ENCODE data around the gene KCNJ15. TPM values are rescaled to one million over a fixed set of nuclear protein-coding genes. Genes with fewer than 3 reads are reported as not detected.

The KCNJ15 gene
- total and polyA plus RNA-seq, 10 of the 15 experiments (the other 5 are each of a cell fraction or from before 2014, with no cell fraction given) = 0.05 to 2.7 (median 0.33) TPM; not detected in 6

DNA sequence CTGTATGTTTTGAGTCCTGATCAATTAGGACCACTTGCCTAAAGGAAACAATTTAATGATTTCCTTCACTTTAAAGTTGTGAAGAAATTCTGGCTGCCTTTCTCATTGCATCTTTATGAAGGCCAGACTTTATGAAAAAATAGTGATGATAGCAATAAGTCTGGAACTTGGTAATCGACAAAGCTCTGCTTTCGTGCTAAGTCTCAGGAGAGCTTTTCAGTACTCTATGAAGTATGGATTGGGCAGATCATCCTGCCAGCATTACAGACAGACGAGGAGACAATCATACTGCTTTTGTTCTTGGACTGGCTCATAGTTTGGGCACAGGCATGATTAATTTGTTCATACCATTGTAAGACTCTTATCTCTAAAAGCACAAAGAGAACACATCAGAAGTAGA is 45.5 kb upstream of the KCNJ15 start:
- TF ChIP-seq LARP7 (IDR thresholded peaks at IDR 0.05) = no peak
- no peak for TF ChIP-seq MTA3 (IDR thresholded peaks at IDR 0.05; ENCODE audit: borderline replicate concordance, low read length)
- TF ChIP-seq, protein P1, sequence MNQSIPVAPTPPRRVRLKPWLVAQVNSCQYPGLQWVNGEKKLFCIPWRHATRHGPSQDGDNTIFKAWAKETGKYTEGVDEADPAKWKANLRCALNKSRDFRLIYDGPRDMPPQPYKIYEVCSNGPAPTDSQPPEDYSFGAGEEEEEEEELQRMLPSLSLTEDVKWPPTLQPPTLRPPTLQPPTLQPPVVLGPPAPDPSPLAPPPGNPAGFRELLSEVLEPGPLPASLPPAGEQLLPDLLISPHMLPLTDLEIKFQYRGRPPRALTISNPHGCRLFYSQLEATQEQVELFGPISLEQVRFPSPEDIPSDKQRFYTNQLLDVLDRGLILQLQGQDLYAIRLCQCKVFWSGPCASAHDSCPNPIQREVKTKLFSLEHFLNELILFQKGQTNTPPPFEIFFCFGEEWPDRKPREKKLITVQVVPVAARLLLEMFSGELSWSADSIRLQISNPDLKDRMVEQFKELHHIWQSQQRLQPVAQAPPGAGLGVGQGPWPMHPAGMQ (IDR thresholded peaks at IDR 0.05; ENCODE audit: borderline replicate concordance) = no peak
- no peak for TF ChIP-seq POU2F2 (IDR thresholded peaks at IDR 0.05; ENCODE audit: borderline replicate concordance, low read depth, low read length)
- TF ChIP-seq, protein P2, sequence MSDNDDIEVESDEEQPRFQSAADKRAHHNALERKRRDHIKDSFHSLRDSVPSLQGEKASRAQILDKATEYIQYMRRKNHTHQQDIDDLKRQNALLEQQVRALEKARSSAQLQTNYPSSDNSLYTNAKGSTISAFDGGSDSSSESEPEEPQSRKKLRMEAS (IDR thresholded peaks at IDR 0.05; ENCODE audit: low read depth, low read length) = no peak
- 0% methylated on average over 3 of the region's 3 CpGs for WGBS (ENCODE audit: insufficient coverage, insufficient replicate concordance, low lambda C conversion rate, missing lambda C conversion rate)
- RAD21 ChIA-PET (ENCODE audit: unreplicated experiment) = no interaction called here
- H3K9me3 ChIP-seq (replicated peaks; ENCODE audit: control insufficient read depth, insufficient read depth, low read length) = no peaks in the 10 kb centered on the region; the same call in 2 of the 3 replicates
- no peaks in the 10 kb centered on the region for H3K36me3 ChIP-seq (ENCODE audit: control insufficient read depth in 2 of 2, insufficient read depth in 2 of 2, low read length in 1 of 2)
- no peak overlapping the region for H3K27ac ChIP-seq (ENCODE audit: control insufficient read depth, insufficient read depth)
- intact Hi-C loops (cut with micrococcal nuclease; ENCODE audit: unreplicated experiment) = no loop called here
- H3K4me3 ChIP-seq = no peak overlapping the region
- CTCF ChIA-PET = no interaction called here
- H3K4me1 ChIP-seq (ENCODE audit: control insufficient read depth, insufficient read depth, low read length) = no peaks in the 10 kb centered on the region
- H2AFZ ChIP-seq (ENCODE audit: control insufficient read depth, low read depth, low read length) = no peak overlapping the region
- FAIRE-seq = no peak
- no peak overlapping the region for H3K4me2 ChIP-seq (ENCODE audit: control insufficient read depth, insufficient read depth)
- no TSS peak for BruUV-seq (replicated peaks)
- POLR2A ChIA-PET = no interaction called here
- H3K9ac ChIP-seq (ENCODE audit: control insufficient read depth, insufficient read depth, low read length) = no peak overlapping the region
- SMC1A ChIA-PET (ENCODE audit: uncharacterized antibody, unreplicated experiment) = interaction anchor here (0.6 kb wide), 1 partner anchor 879 kb away, joined by 3 read pairs; no protein-coding TSS in a partner anchor
- no peak for ATAC-seq
- H3K79me2 ChIP-seq (ENCODE audit: control insufficient read depth, insufficient read depth, low read length) = no peaks in the 10 kb centered on the region
- in situ Hi-C loops (cut with MboI) = loop anchor here (5.0 kb wide), 1 partner anchor 141 kb away; no protein-coding TSS in a partner anchor
- H4K20me1 ChIP-seq (ENCODE audit: control insufficient read depth, insufficient read depth) = no peaks in the 10 kb centered on the region
- no peaks in the 10 kb centered on the region; a peak in 1 of 4 replicates for H3K27me3 ChIP-seq (replicated peaks in 1 of 2; ENCODE audit: control insufficient read depth in 2 of 2, insufficient read depth in 2 of 2, low read length in 1 of 2)
- DNase-seq (ENCODE audit: low read depth, low spot score) = no peak

DNA sequence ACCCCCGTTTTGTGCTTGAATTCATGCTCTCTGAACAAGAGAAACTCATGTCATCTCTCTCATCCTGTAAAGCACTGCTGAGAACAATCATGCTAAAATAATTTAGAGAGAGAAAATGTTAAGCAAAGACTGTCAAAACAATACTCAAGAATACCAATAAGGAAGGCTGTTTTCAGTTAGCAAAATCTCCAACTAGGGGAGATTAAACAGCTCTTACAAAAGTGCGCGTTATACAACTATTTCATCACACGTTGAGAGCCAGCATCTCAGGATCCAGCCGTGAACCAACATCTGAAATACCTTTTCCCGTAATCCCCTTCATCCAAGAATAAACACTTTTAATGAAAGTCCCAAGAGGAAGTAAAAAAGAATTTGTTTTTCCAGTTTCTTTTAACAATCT is 44.1 kb upstream of the KCNJ15 start:
- Histone ChIP-seq H2AFZ (ENCODE audit: control insufficient read depth, low read depth, low read length) (no peak overlapping the region), H3K4me3 (no peak overlapping the region), H3K9ac (ENCODE audit: control insufficient read depth, insufficient read depth, low read length) (no peak overlapping the region), H3K79me2 (ENCODE audit: control insufficient read depth, insufficient read depth, low read length) (no peaks in the 10 kb centered on the region), H3K36me3 (ENCODE audit: control insufficient read depth in 2 of 2, insufficient read depth in 2 of 2, low read length in 1 of 2) (no peaks in the 10 kb centered on the region), H4K20me1 (ENCODE audit: control insufficient read depth, insufficient read depth) (no peaks in the 10 kb centered on the region), H3K27ac (ENCODE audit: control insufficient read depth, insufficient read depth) (no peak overlapping the region), H3K9me3 (replicated peaks; ENCODE audit: control insufficient read depth, insufficient read depth, low read length) (no peaks in the 10 kb centered on the region; the same call in 2 of the 3 replicates), H3K4me2 (ENCODE audit: control insufficient read depth, insufficient read depth) (no peak overlapping the region), H3K27me3 (replicated peaks in 1 of 2; ENCODE audit: control insufficient read depth in 2 of 2, insufficient read depth in 2 of 2, low read length in 1 of 2) (no peaks in the 10 kb centered on the region; a peak in 1 of 4 replicates), H3K4me1 (ENCODE audit: control insufficient read depth, insufficient read depth, low read length) (no peaks in the 10 kb centered on the region)
- no peak for ATAC-seq
- ChIA-PET POLR2A (no interaction called here), SMC1A (ENCODE audit: uncharacterized antibody, unreplicated experiment) (interaction anchor here (1.7 kb wide), 1 partner anchor 139 kb away, joined by 9 read pairs; no protein-coding TSS in a partner anchor), RAD21 (ENCODE audit: unreplicated experiment) (interaction anchor here (1.3 to 1.4 kb wide), 2 partner anchors 140 to 501 kb away, joined by 3 to 6 read pairs; no protein-coding TSS in a partner anchor), CTCF (interaction anchor here (1.5 to 2.7 kb wide), 2 partner anchors 140 to 144 kb away, joined by 4 to 15 read pairs; no protein-coding TSS in a partner anchor)
- WGBS (ENCODE audit: insufficient coverage, insufficient replicate concordance, low lambda C conversion rate, missing lambda C conversion rate) = 42% methylated on average over 6 of the region's 6 CpGs
- intact Hi-C loops (cut with micrococcal nuclease; ENCODE audit: unreplicated experiment) = no loop called here
- TF ChIP-seq CHD1 (IDR thresholded peaks at IDR 0.05; ENCODE audit: low read depth, low read length) = no peak
- in situ Hi-C loops (cut with MboI) = loop anchor here (5.0 kb wide), 1 partner anchor 140 kb away; no protein-coding TSS in a partner anchor
- no peak for FAIRE-seq
- BruUV-seq (replicated peaks) = no TSS peak
- no peak for DNase-seq (ENCODE audit: low read depth, low spot score)

Data from GM12878 (cell line).